Loucy (cell line): ENCODE results near the gene SCAF1.

Experiments used
- H2AFZ ChIP-seq: fragments of 200-600 bp; sonication (generic); 2 replicates; pipeline ENCODE4 v1.6.0; 2016; ENCODE audit warnings: antibody characterized with exemption, mild to moderate bottlenecking, low read length, moderate library complexity
- H3F3A ChIP-seq: fragments of 200-600 bp; 2 replicates; pipeline ENCODE4 v1.6.0; 2016; ENCODE audit warnings: antibody characterized with exemption, low read depth, mild to moderate bottlenecking
- H3K27me3 ChIP-seq: fragments of 200-600 bp; sonication (generic); 2 replicates; pipeline ENCODE4 v1.6.1; 2014; ENCODE audit warnings: low read length, mild to moderate bottlenecking; ENCODE audit not compliant: insufficient read depth, poor library complexity, severe bottlenecking
- H3K36me3 ChIP-seq: fragments of 200-600 bp; sonication (generic); 2 replicates; pipeline ENCODE4 v1.6.1; 2016; ENCODE audit warnings: low read length; ENCODE audit not compliant: insufficient read depth
- H3K4me1 ChIP-seq: fragments of 200-600 bp; sonication (generic); 2 replicates; pipeline ENCODE4 v1.5.1; 2014; ENCODE audit warnings: low read length, mild to moderate bottlenecking; ENCODE audit not compliant: insufficient read depth, poor library complexity, severe bottlenecking
- H3K4me2 ChIP-seq: fragments of 200-600 bp; sonication (generic); 2 replicates; pipeline ENCODE4 v1.6.0; 2014; ENCODE audit warnings: antibody characterized with exemption, low read length, low read depth, mild to moderate bottlenecking; ENCODE audit not compliant: poor library complexity, severe bottlenecking
- H3K4me3 ChIP-seq: fragments of 200-600 bp; sonication (generic); 2 replicates; pipeline ENCODE4 v1.5.1; 2014; ENCODE audit warnings: low read length, mild to moderate bottlenecking, mixed read lengths; ENCODE audit not compliant: poor library complexity, severe bottlenecking
- H3K79me2 ChIP-seq: fragments of 200-600 bp; sonication (generic); 2 replicates; pipeline ENCODE4 v1.6.1; 2014; ENCODE audit warnings: low read length; ENCODE audit not compliant: insufficient read depth
- H3K9ac ChIP-seq: fragments of 200-600 bp; sonication (generic); 2 replicates; pipeline ENCODE4 v1.6.0; 2014; ENCODE audit warnings: mild to moderate bottlenecking, low read depth, low read length, moderate library complexity; ENCODE audit not compliant: poor library complexity, severe bottlenecking
- H3K9me2 ChIP-seq: fragments of 200-600 bp; sonication (generic); replicated peaks from 2 replicates; pipeline ENCODE4 v1.6.1; 2016; ENCODE audit warnings: low read depth, low read length, mixed read lengths
- H3K9me3 ChIP-seq: fragments of 200-600 bp; sonication (generic); 2 replicates; pipeline ENCODE4 v1.6.1; 2014; ENCODE audit warnings: mild to moderate bottlenecking, antibody characterized with exemption, low read length, low read depth; ENCODE audit not compliant: insufficient read depth
- H4K20me1 ChIP-seq: fragments of 200-600 bp; sonication (generic); 2 replicates; pipeline ENCODE4 v1.6.0; 2014; ENCODE audit warnings: antibody characterized with exemption, low read length, mild to moderate bottlenecking; ENCODE audit not compliant: insufficient read depth, poor library complexity, severe bottlenecking
- CTCF ChIP-seq: fragments of 200-600 bp; sonication (generic); conservative IDR thresholded peaks from 2 replicates; pipeline ENCODE4 v1.5.1; 2014; ENCODE audit warnings: mild to moderate bottlenecking, antibody characterized with exemption, low read length
- EZH2phosphoT487 ChIP-seq: fragments of 200-600 bp; IDR thresholded peaks from 2 replicates; pipeline ENCODE4 v1.6.1; 2018; ENCODE audit warnings: antibody characterized with exemption, mild to moderate bottlenecking, moderate library complexity, borderline replicate concordance

Gene SCAF1

GRCh38 chr19:49596407-49596806 is 45.6 kb upstream of the SCAF1 start:
- H2AFZ ChIP-seq: no peak overlapping the region
- H3K9me2 ChIP-seq: no peaks in the 10 kb centered on the region
- H3K9ac ChIP-seq: no peak overlapping the region
- H3K4me1 ChIP-seq: peaks cover 18% of the 10 kb centered on the region
- peaks cover 56% of the 10 kb centered on the region; the same call in 1 of the 2 replicates for H3K36me3 ChIP-seq
- H4K20me1 ChIP-seq: peaks cover 74% of the 10 kb centered on the region
- no peak overlapping the region for H3K4me2 ChIP-seq
- peaks cover 51% of the 10 kb centered on the region for H3K79me2 ChIP-seq
- H3F3A ChIP-seq: peaks cover 7% of the 10 kb centered on the region; the same call in 1 of the 2 replicates
- no peaks in the 10 kb centered on the region for H3K9me3 ChIP-seq
- peaks cover 5% of the 10 kb centered on the region for H3K27me3 ChIP-seq
- no peak overlapping the region for H3K4me3 ChIP-seq
- no peak for TF ChIP-seq CTCF
- TF ChIP-seq EZH2phosphoT487: no peak

GRCh38 chr19:49596954-49597702 is 44.9 kb upstream of the SCAF1 start:
- Histone ChIP-seq H3K9ac (no peak overlapping the region), H3K79me2 (peaks cover 50% of the 10 kb centered on the region), H4K20me1 (peaks cover 74% of the 10 kb centered on the region), H3K36me3 (peaks cover 63% of the 10 kb centered on the region; the same call in 1 of the 2 replicates), H3F3A (peaks cover 7% of the 10 kb centered on the region; the same call in 1 of the 2 replicates), H3K4me3 (no peak overlapping the region), H3K4me2 (no peak overlapping the region), H3K9me3 (no peaks in the 10 kb centered on the region), H2AFZ (no peak overlapping the region), H3K27me3 (no peaks in the 10 kb centered on the region), H3K9me2 (no peaks in the 10 kb centered on the region), H3K4me1 (peaks cover 17% of the 10 kb centered on the region)
- no peak for TF ChIP-seq CTCF
- TF ChIP-seq EZH2phosphoT487: no peak

GRCh38 chr19:49597703-49597974 is 44.4 kb upstream of the SCAF1 start:
- Histone ChIP-seq H3F3A (peaks cover 2% of the 10 kb centered on the region; the same call in 1 of the 2 replicates), H2AFZ (no peak overlapping the region), H3K9me3 (no peaks in the 10 kb centered on the region), H4K20me1 (peaks cover 69% of the 10 kb centered on the region), H3K4me2 (no peak overlapping the region), H3K27me3 (no peaks in the 10 kb centered on the region), H3K4me3 (no peak overlapping the region), H3K9me2 (no peaks in the 10 kb centered on the region), H3K4me1 (peaks cover 12% of the 10 kb centered on the region), H3K9ac (no peak overlapping the region), H3K36me3 (peaks cover 69% of the 10 kb centered on the region; the same call in 1 of the 2 replicates), H3K79me2 (peaks cover 50% of the 10 kb centered on the region)
- TF ChIP-seq EZH2phosphoT487 (no peak), CTCF (no peak)
